SK-N-DZ (cell line): ENCODE data around the gene EIF6.

ENCODE experiments used
- DNase-seq: peaks from one replicate; pipeline ENCODE4 v3.0.0-alpha.2; 2015; ENCODE audit warnings: low spot score

Gene EIF6

DNA sequence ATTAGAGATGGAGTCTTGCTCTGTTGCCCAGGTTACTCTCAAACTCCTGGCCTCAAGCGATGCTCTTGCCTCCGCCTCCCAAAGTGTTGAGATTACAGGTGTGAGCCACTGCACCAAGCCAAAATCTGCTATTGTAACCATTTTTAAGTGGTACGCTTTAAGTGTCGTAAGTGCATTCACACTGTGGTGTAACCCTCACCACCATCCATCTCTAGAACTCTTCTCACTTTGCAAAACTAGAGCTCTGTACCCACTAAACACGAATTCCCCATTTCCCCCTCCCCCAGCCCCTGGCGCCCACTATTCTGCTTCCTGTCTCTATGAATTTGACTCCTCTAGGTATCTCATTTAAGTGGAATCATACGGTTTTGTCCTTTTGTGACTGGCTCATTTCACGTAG is 10.5 kb upstream of the EIF6 start:
- DNase-seq, result no peak

- DNase-seq, result no peak
These were observed 9.7 kb upstream of the EIF6 start for GRCh38 chr20:35294293-35294685.

GRCh38 chr20:35293303-35294292 is 9.0 kb upstream of the EIF6 start:
- peak; percentile 22 for DNase-seq

DNA sequence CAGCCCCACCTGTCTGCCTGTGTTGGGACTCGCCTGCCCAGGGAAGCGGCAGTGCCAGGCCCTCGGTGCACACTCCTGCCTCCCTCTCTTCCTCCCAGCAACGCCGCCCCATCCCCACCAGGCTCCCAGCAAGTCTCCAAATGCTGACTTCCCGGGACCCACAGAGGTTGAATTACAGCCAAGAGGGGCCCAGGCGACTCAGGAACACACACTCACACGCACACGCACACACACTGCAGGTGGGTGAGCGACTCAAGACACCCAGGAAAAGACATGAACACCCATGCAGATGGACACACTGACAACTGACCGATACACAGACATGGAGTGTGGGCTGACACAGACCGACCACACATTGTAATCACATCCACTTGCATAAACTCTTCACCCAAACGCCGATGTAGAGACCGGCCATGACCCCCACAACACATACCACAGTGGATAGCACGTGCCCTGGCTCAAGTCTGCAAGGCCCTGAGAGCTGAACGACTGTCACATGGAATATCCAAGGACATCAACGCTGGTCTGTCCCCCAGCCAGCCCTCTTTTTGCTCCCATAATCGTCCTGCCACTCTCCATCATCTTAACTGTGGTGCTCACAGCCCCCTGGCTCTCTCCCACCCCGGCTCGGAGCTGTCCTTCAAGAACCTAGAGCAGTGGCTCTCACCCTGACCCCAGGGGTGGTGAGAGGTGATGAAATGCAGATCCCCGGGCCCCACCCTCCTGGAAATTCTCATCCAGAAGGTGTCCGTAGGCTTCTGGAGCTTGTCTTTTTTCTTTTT is 8.1 kb upstream of the EIF6 start:
- no peak for DNase-seq

- DNase-seq, result no peak
These were observed 7.3 kb upstream of the EIF6 start, which contains the start of gene FAM83C for GRCh38 chr20:35291654-35292503. Gene FAM83C, minus strand, starts transcription at chr20:35292425. Its CDS starts 121 bp downstream, at chr20:35292304.

DNA sequence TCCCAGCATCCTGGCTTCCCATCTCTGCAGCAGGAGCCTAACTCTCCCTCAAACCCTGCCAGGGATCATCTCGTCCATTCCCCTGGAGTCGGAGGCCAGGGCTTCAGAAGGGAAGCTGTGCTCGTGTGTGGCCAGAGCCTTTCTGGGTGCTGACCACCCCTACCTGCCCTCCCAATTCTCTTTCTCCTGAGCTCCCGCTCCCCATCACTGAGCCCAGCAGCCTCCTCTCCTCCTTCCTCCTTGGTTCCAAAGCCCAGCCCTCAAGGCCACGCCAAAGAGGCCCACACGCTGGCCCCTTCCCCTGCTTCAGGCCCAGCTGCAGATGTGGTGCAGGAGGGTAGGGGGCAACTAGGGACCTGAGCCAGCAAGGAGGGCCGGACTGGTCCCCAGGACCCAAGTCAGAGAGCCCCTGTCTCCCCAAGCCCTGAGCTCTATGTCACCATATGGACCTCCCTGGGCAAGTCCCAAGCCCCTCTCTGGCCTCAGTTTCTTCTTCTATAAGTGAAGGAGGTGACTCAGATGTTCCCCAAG is 6.4 kb upstream of the EIF6 start:
- DNase-seq, result no peak

DNA sequence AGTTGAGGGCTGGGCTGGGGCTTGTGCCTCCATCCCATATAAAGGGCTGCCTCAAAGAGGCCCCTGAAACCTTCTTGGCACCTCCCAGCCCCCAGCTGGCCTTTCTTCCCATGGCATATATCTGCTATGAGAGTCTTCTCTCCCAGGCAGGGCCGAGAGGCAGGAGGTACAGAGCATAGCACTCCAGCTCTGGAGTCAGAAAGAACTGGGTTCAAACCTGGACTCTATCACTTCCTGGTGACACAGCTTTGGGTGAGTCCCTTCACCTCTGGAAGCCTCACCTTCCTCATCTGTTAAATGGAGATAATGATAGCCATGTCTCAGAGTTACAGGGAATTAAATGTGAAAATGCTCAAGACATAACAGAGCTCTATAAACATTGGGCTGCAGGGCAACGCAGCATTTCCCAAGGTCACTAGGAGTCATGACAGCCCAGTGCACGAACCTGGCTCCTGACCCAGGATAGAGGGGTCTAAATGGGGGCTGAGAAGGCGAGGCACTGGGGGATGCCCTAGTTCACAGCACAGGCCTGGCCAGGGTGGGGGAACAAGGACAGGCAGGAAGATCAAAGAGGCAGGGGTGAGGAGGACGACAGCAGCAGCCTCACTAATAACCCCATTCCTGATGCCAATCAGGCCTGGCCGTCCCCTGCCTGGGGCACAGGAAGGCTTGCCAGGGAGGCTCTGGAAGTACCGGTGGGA is 5.8 kb upstream of the EIF6 start:
- no peak for DNase-seq

DNA sequence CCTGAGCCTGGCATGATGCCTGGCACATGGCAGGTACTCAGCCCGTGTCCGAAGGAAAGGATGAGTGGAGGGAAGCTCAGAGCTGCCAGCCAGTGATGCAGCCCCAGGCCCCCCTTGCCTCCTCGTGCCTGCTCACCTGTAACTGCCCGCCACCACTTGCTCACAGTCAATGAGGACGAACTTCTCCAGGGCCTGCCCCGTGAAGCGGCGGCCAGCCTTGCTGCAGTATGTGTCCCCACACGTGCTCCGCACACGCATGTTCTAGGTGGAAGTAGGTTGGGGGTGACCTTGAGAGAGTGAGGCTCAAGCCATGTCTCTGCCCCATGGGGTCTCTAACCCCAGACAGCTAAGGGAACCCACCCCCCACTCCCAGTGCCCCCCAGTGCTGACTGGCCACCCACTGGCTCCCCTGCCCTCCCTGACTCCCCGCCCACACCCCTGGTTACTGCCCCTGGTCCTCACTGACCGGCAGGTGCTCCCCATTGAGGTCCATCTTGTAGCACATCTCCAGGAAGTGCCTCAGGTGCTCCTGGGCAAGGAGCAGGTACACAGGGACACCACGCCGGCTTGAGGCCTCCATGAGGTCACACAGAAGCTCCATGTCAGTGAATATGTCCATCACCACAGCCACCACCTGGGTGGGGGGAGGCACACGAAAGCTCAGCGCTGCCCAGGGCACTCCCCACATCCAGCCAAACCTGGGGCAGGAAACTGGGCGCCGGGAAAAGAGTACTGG is 3.9 kb upstream of the EIF6 start:
- DNase-seq, result no peak

- DNase-seq, result no peak
These were observed 3.1 kb upstream of the EIF6 start for GRCh38 chr20:35287509-35288324.

- DNase-seq, result no peak
These were observed 2.4 kb upstream of the EIF6 start for GRCh38 chr20:35286899-35287508.

- DNase-seq, result no peak
These were observed 1.7 kb upstream of the EIF6 start for GRCh38 chr20:35286077-35286898.

DNA sequence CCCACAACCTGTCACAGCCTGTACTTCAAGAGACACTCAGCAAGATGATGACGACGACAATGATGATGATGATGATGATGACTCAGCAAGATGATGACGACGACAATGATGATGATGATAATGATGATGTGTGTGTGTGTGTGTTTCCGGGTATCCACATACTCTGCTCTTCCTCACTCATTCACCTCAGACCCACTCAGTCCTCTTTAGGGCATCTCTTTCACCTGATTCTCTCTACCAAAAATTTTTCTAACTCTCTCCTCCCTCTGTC is 1.2 kb upstream of the EIF6 start:
- DNase-seq, result no peak

GRCh38 chr20:35284992-35285805 is 627 bp upstream of the EIF6 start:
- no peak for DNase-seq

GRCh38 chr20:35283441-35284266 is 918 bp downstream of the EIF6 start:
- no peak for DNase-seq

GRCh38 chr20:35281506-35282101 is 3.0 kb downstream of the EIF6 start:
- DNase-seq, result no peak

DNA sequence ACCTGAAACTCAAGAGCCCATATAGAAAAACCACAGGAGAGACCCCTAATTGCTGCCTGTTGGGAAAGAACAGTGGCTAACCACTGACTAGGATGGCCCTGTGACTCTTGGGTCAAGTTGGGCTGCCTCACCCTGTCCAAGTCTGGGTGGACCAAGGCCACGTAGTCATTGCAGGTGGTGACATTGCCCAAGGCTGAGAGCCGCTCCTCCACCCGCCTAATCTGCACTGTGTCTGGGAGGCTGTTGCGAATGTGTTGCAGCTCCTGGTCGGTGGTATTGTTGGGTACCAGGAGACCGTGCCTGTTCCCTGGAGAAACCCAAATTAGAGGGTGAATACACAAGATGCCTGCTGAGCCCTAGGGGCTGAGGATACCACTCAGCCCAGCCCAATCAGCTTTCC is 4.0 kb downstream of the EIF6 start:
- no peak for DNase-seq
